ENCODE data around the gene SGO2.
A peak's percentile ranks its signal among the peaks of the same experiment; 100 is the strongest.
"Not testable (repeated sequence)": the region's sequence is repeated elsewhere in the genome, so short reads cannot be mapped to it uniquely, and the experiment has no call there.

SGO2 gene

DNA sequence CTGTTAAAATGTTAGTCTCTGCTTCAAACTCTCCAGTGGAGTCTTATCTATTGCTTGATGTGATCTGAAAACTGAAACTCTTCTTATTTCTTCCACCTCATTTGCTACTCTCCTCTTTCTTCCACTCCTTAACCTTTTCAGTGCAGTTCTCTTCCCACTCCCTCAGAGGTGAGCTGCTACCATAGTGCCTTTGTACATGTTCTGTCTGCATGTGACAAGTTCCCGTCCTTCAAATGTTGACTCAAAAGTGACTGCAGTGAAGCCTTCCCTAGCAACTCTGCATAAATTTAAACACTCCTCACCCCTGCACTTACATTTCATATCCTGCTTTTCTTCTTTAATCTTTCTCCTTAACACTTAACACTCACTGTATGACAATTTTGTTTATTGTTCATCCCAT lies 12.1 kb downstream of the SGO2 start:
- Histone ChIP-seq H3K4me3 (no peak overlapping the region), H3K36me3 (peaks cover 73 to 100% (median 92%) of the 10 kb centered on the region in 11 experiments), H3K4me2 (no peak overlapping the region), H3K9me3 (replicated peaks in 1 of 11) (peaks cover 7 to 22% (median 12%) of the 10 kb centered on the region in 11 experiments; a peak in 15 of 22 replicates), H3K9ac (no peak overlapping the region), H3K4me1 (no peaks in the 10 kb centered on the region), H3K27me3 (no peaks in the 10 kb centered on the region), H4K20me1 (no peaks in the 10 kb centered on the region), H3K27ac (no peak overlapping the region)
- no peak for TF ChIP-seq Cebpa-rat (IDR thresholded peaks at IDR 0.05)

DNA sequence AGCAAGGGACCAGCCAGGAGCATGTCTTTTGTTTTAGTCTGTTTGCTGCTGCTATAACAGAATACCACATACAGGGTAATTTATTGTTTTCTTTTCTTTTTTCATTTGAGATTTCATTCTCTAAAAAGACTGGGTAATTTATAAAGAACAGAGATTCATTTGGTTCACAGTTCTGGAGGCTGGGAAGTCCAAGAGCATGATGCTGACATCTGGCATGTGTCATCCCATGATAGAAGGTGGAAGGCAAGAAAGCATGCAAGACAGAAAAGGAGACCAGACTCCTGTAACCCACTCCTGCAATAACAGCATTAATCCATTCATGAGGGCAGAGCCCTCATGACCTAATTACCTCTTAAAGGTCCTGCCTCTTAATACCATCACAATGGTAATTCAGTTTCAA lies 14.8 kb downstream of the SGO2 start:
- H3K36me3 ChIP-seq = peaks cover 76 to 100% (median 93%) of the 10 kb centered on the region in 11 experiments
- H3K27me3 ChIP-seq = no peaks in the 10 kb centered on the region
- no peak for TF ChIP-seq Cebpa-rat (IDR thresholded peaks at IDR 0.05)
- H3K9ac ChIP-seq = no peak overlapping the region
- H3K9me3 ChIP-seq (replicated peaks in 1 of 11) = peaks cover 16 to 40% (median 27%) of the 10 kb centered on the region in 11 experiments; a peak in 20 of 22 replicates
- no peaks in the 10 kb centered on the region for H4K20me1 ChIP-seq
- H3K4me2 ChIP-seq = no peak overlapping the region
- H3K4me1 ChIP-seq = no peaks in the 10 kb centered on the region
- H3K27ac ChIP-seq = no peak overlapping the region
- H3K4me3 ChIP-seq = no peak overlapping the region

DNA sequence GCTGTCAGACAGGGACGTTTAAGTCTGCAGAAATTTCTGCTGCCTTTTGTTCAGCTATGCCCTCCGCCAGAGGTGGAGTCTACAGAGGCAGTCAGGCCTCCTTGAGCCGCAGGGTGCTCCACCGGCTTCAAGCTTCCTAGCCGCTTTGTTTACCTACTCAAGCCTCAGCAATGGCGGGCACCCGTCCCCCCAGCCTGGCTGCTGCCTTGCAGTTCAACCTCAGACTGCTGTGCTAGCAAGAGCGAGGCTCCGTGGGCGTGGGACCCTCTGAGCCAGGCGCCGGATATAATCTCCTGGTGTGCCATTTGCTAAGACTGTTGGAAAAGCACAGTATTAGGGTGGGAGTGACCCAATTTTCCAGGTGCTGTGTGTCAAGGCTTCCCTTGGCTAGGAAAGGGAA lies 40.6 kb downstream of the SGO2 start:
- H3K4me3 ChIP-seq, H3K4me1 ChIP-seq, H3K4me2 ChIP-seq, H3K27me3 ChIP-seq, H3K9ac ChIP-seq, H4K20me1 ChIP-seq, H3K27ac ChIP-seq: not testable (repeated sequence)
- H3K36me3 ChIP-seq = peaks cover 14 to 56% (median 39%) of the 10 kb centered on the region in 11 experiments; a peak in 21 of 22 replicates
- H3K9me3 ChIP-seq (replicated peaks in 1 of 11) = peaks cover 4 to 34% (median 20%) of the 10 kb centered on the region in 11 experiments; a peak in 18 of 22 replicates

DNA sequence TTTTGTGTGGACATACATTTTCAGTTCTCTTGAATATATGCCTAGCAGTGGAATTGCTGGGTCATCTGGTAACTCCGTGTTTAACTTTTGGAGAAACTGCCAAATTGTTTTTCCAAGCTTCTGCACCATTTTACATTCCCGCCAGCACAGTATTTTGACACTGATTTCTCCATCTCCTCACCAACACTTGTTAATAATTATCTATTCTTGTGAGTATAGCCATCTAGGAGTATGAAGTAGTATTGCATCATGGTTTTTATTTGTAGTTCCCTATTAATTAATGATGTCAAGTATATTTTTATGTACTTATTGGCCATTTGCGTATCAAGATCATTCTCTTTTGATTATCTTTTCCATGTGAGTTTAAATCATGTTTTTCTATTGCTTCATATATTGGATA lies 41.9 kb downstream of the SGO2 start:
- Histone ChIP-seq H4K20me1 (no peaks in the 10 kb centered on the region), H3K9ac (no peak overlapping the region), H3K4me3 (no peak overlapping the region), H3K27me3 (no peaks in the 10 kb centered on the region), H3K9me3 (replicated peaks in 1 of 11) (peaks cover 4 to 33% (median 20%) of the 10 kb centered on the region in 11 experiments; a peak in 18 of 22 replicates), H3K27ac (no peak overlapping the region), H3K4me2 (no peak overlapping the region), H3K4me1 (no peaks in the 10 kb centered on the region), H3K36me3 (peaks cover 14 to 69% (median 51%) of the 10 kb centered on the region in 11 experiments; a peak in 21 of 22 replicates)
- TF ChIP-seq Cebpa-rat (IDR thresholded peaks at IDR 0.05) = no peak

DNA sequence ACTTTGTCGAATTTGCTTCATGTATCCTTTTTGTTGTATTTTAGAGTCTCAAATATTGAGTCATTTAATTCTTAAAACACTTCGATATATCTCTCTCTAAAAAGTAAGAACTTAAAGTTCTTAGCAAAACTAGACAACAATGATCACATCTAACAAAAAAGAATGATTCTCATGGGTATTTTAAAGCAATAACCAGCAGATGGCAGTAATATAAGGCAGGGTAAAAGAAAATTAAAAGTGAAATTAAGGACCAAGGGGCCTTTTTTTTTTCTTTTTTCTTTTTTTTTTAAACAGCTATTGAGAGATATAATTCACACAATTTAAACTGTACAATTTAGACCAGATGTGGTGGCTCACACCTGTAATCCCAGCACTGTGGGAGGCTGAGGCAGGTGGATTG lies 50.0 kb downstream of the SGO2 start:
- no peak overlapping the region for H3K4me2 ChIP-seq
- no peak overlapping the region for H3K9ac ChIP-seq
- TF ChIP-seq Cebpa-rat (IDR thresholded peaks at IDR 0.05) = no peak
- H3K9me3 ChIP-seq (replicated peaks in 1 of 11) = no peaks in the 10 kb centered on the region
- no peaks in the 10 kb centered on the region for H4K20me1 ChIP-seq
- H3K4me3 ChIP-seq = no peak overlapping the region
- no peaks in the 10 kb centered on the region for H3K27me3 ChIP-seq
- H3K4me1 ChIP-seq = no peaks in the 10 kb centered on the region
- peaks cover 5 to 88% (median 52%) of the 10 kb centered on the region in 11 experiments; a peak in 20 of 22 replicates for H3K36me3 ChIP-seq
- H3K27ac ChIP-seq = no peak overlapping the region

DNA sequence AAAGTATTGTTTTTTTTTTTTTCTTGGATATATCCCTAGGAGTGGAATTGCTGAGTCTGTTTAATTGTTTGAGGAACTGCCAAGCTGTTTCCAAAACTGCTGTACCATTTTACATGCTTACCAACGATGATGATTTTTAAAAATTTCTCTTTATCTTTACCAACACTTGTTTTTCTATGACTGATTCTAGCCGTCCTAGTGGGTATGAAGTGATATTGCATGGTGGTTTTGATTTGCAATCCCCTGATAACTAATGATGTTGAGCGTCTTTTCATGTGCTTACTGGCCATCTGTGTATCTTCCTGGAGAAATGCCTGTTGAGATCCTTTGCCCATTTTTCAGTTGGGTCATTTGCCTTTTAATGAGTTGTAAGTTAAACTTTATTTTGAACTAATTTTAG lies 51.0 kb downstream of the SGO2 start:
- TF ChIP-seq Cebpa-rat (IDR thresholded peaks at IDR 0.05) = no peak
- H3K4me3 ChIP-seq = no peak overlapping the region
- peaks cover 3 to 88% (median 45%) of the 10 kb centered on the region in 11 experiments; a peak in 18 of 22 replicates for H3K36me3 ChIP-seq
- H3K27ac ChIP-seq = no peak overlapping the region
- H3K9ac ChIP-seq = no peak overlapping the region
- no peak overlapping the region for H3K4me2 ChIP-seq
- no peaks in the 10 kb centered on the region for H3K27me3 ChIP-seq
- H3K9me3 ChIP-seq (replicated peaks in 1 of 11) = no peaks in the 10 kb centered on the region
- H3K4me1 ChIP-seq = no peaks in the 10 kb centered on the region
- no peaks in the 10 kb centered on the region for H4K20me1 ChIP-seq

DNA sequence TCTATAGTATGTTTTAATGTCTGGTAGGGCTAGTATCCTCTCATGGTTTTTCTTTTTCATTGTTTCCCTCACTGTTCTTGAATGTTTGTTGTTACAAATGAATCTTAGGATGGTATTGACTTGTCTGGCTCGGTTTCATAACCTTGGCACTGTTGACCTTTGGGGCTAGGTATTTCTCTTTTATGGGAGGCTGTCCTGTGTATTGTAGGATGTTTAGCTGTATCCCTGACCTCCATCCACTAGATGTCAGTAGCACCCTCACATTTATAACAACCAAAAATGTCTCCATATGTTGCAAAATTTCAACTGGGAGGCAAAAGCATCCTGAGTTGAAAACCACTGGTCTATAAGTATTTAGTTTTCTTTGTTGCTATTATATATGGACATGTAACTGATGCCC lies 52.8 kb downstream of the SGO2 start:
- Histone ChIP-seq H3K4me3 (no peak overlapping the region), H4K20me1 (no peaks in the 10 kb centered on the region), H3K4me2 (no peak overlapping the region), H3K9ac (no peak overlapping the region), H3K27ac (no peak overlapping the region), H3K9me3 (replicated peaks in 1 of 11) (no peaks in the 10 kb centered on the region), H3K36me3 (peaks cover 0 to 75% (median 30%) of the 10 kb centered on the region in 11 experiments; a peak in 16 of 22 replicates), H3K4me1 (no peaks in the 10 kb centered on the region; a peak in 2 of 20 replicates), H3K27me3 (peaks cover 0 to 13% (median 2%) of the 10 kb centered on the region in 11 experiments; a peak in 10 of 22 replicates)
- TF ChIP-seq Cebpa-rat (IDR thresholded peaks at IDR 0.05) = no peak

DNA sequence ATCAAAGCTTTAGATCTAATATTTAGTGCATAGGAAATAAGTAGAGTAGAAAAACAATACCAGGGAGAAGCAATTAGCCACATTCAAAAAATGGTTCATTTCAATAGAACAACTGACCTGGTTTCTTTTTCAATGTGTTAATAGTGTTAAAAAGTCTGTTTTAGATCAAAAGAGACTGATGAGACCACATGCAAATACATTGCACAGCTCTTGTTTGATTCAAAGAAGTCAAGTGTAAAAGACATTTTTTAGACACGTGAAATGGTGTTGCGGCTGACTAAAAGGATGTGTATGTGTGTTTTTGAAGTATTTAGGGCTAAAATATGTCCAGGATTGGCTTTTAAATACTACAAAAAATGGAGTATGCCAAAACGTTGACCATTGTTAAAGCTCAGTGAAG lies 58.6 kb downstream of the SGO2 start:
- peak overlapping the region in 8 of 11 experiments; percentile 16 to 83 (median 64); a peak in 15 of 22 replicates for H3K4me2 ChIP-seq
- H3K9me3 ChIP-seq (replicated peaks in 1 of 11) = peaks cover 0 to 8% (median 0%) of the 10 kb centered on the region in 11 experiments; a peak in 3 of 22 replicates
- H3K36me3 ChIP-seq = peaks cover 0 to 28% (median 8%) of the 10 kb centered on the region in 11 experiments; a peak in 7 of 22 replicates
- no peak overlapping the region for H3K27ac ChIP-seq
- no peak for TF ChIP-seq Cebpa-rat (IDR thresholded peaks at IDR 0.05)
- peaks cover 32 to 59% (median 40%) of the 10 kb centered on the region in 11 experiments for H3K27me3 ChIP-seq
- peaks cover 0 to 6% (median 0%) of the 10 kb centered on the region in 11 experiments; a peak in 2 of 22 replicates for H4K20me1 ChIP-seq
- no peak overlapping the region for H3K9ac ChIP-seq
- no peak overlapping the region for H3K4me3 ChIP-seq
- H3K4me1 ChIP-seq = peaks cover 7 to 24% (median 18%) of the 10 kb centered on the region in 10 experiments; a peak in 18 of 20 replicates

DNA sequence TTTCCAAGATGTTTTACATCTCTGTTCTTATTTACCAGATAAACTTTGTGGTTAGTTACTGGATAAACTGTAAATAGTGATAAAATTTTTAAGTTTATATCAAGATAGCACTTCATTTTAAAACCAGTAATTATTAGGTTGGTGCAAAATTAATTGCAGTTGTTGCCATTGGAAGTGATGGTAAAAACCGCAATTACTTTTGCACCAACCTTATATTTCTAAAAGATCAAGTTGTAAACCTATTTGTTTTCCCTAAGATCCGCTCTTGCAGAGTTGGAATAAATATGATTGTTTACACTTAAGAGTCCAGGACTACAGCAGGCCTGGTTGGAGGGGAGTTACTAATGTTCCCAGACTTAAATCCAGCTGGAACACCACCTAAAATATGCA lies 59.3 kb downstream of the SGO2 start:
- Histone ChIP-seq H3K9ac (no peak overlapping the region), H3K4me2 (peak overlapping the region; percentile 76 to 96 (median 83))

More for the DNA sequence above, 59.3 kb downstream of the SGO2 start:
- Histone ChIP-seq H3K4me1 (peaks cover 7 to 24% (median 18%) of the 10 kb centered on the region in 10 experiments; a peak in 18 of 20 replicates), H3K36me3 (peaks cover 0 to 24% (median 8%) of the 10 kb centered on the region in 11 experiments; a peak in 7 of 22 replicates), H3K27ac (no peak overlapping the region), H3K27me3 (peaks cover 32 to 59% (median 40%) of the 10 kb centered on the region in 11 experiments), H3K9me3 (replicated peaks in 1 of 11) (peaks cover 0 to 8% (median 0%) of the 10 kb centered on the region in 11 experiments; a peak in 3 of 22 replicates), H3K4me3 (peak overlapping the region; percentile 40 to 65 (median 54); a peak in 19 of 20 replicates), H4K20me1 (peaks cover 0 to 6% (median 0%) of the 10 kb centered on the region in 11 experiments; a peak in 2 of 22 replicates)
- TF ChIP-seq Cebpa-rat (IDR thresholded peaks at IDR 0.05) = no peak
